K562 (cell line): ENCODE data around the gene NSMF. TPM values are rescaled to one million over a fixed set of nuclear protein-coding genes. Genes with fewer than 3 reads are reported as not detected.
A peak's percentile ranks its signal among the peaks of the same experiment; 100 is the strongest.

Source experiments
- ATAC-seq: fragments of 200-7000 bp; cut with Tn5 transposase; 3 replicates; pipeline ENCODE4 v1.9.1; 2020; ENCODE audit warnings: moderate library complexity
- BruUV-seq: library from RNA; stranded (reverse); fragments of 400-500 nt; replicated peaks from 2 replicates; lab custom pipeline; 2021; lab: Mats Ljungman, UMichigan
- CTCF ChIA-PET: fragments of 300-600 bp; formaldehyde crosslinking; extraction: SDS; loops from one replicate; lab custom pipeline; 2021; ENCODE audit warnings: low intra/inter-chr PET ratio; lab: Yijun Ruan, JAX
- POLR2A ChIA-PET: fragments of 300-600, 350-650 bp; sonication (Branson Sonifier 250); formaldehyde crosslinking; extraction: SDS; loops from one replicate; lab custom pipeline; 2021; ENCODE audit warnings: antibody characterized with exemption, inconsistent platforms; lab: Yijun Ruan, JAX
- DNase-seq, 4 experiments: peaks; one replicate each; pipeline versions ENCODE4 v3.0.0 to v3.0.0-alpha.2; 2011 to 2018; ENCODE audit warnings: low spot score in 3 of 4, mixed read lengths in 3 of 4; ENCODE audit errors: extremely low read depth in 1 of 4
- FAIRE-seq: peaks from 2 replicates; lab custom pipeline; 2011; peaks lifted over from hg19 to GRCh38; lab: Jason Lieb, UNC
- H2AFZ ChIP-seq: 2 replicates; pipeline ENCODE4 v1.6.0; 2011; ENCODE audit warnings: low read depth, low read length, control low read depth, inconsistent platforms
- H3K27ac ChIP-seq: fragments of 200-600 bp; 3 replicates; pipeline ENCODE4 v1.8.0; 2011; ENCODE audit warnings: low read depth, mild to moderate bottlenecking, control low read depth, inconsistent platforms, low read length, moderate library complexity, mixed read lengths; ENCODE audit errors: extremely low read depth
- H3K27me3 ChIP-seq, 2 experiments: fragments of 300-600 bp in 1 of 2; 2 replicates in 1 of 2; 3 replicates in 1 of 2; pipeline versions ENCODE4 v1.6.0 to v1.8.0; 2011; ENCODE audit warnings: inconsistent platforms in 2 of 2, low read length in 2 of 2, mild to moderate bottlenecking in 1 of 2, mixed read lengths in 1 of 2, moderate library complexity in 1 of 2; ENCODE audit not compliant: control insufficient read depth in 2 of 2, insufficient read depth in 2 of 2
- H3K36me3 ChIP-seq: fragments of 300-600 bp; 3 replicates; pipeline ENCODE4 v1.8.0; 2011; ENCODE audit warnings: mild to moderate bottlenecking, low read length, inconsistent platforms; ENCODE audit not compliant: control insufficient read depth, insufficient read depth
- H3K4me1 ChIP-seq, 2 experiments: fragments of 200-600 bp in 1 of 2; replicated peaks in 1 of 2; 2 replicates in 1 of 2; 3 replicates in 1 of 2; pipeline versions ENCODE4 v1.5.1 to v1.8.0; 2011; ENCODE audit warnings: inconsistent platforms in 2 of 2, low read length in 2 of 2, mild to moderate bottlenecking in 1 of 2, mixed read lengths in 1 of 2, moderate library complexity in 1 of 2; ENCODE audit not compliant: control insufficient read depth in 2 of 2, insufficient read depth in 2 of 2
- H3K4me2 ChIP-seq: 2 replicates; pipeline ENCODE4 v1.6.1; 2011; ENCODE audit warnings: low read length, control low read depth, inconsistent platforms, mixed read lengths; ENCODE audit not compliant: insufficient read depth
- H3K4me3 ChIP-seq: fragments of 200-600 bp; sonication (generic), shearing (Covaris generic); 2 replicates; pipeline ENCODE4 v1.5.1; 2016; ENCODE audit warnings: control low read depth, inconsistent platforms
- H3K79me2 ChIP-seq: fragments of 200-600 bp; 3 replicates; pipeline ENCODE4 v1.8.0; 2011; ENCODE audit warnings: low read length, inconsistent platforms; ENCODE audit not compliant: control insufficient read depth, insufficient read depth
- H3K9ac ChIP-seq, 2 experiments: 2 replicates each; pipeline versions ENCODE4 v1.6.0 to v1.6.1; 2011; ENCODE audit warnings: low read depth in 2 of 2, low read length in 2 of 2, control low read depth in 1 of 2, inconsistent platforms in 1 of 2, mild to moderate bottlenecking in 1 of 2, mixed read lengths in 1 of 2; ENCODE audit not compliant: insufficient read depth in 1 of 2
- H3K9me1 ChIP-seq: one replicate; pipeline ENCODE4 v1.6.0; 2011; ENCODE audit warnings: inconsistent platforms, mild to moderate bottlenecking, low read length, moderate library complexity; ENCODE audit not compliant: control insufficient read depth, insufficient read depth
- H3K9me3 ChIP-seq: replicated peaks from 2 replicates; pipeline ENCODE4 v1.5.1; 2011; ENCODE audit warnings: low read depth, low read length, inconsistent platforms; ENCODE audit not compliant: control insufficient read depth, insufficient read depth
- H4K20me1 ChIP-seq: replicated peaks from 2 replicates; pipeline ENCODE4 v1.6.1; 2011; ENCODE audit warnings: low read length, inconsistent platforms, mixed read lengths; ENCODE audit not compliant: control insufficient read depth, insufficient read depth
- ATF1 ChIP-seq, 2 experiments: fragments of 450-650 bp in 1 of 2; IDR thresholded peaks; 2 replicates each; pipeline ENCODE4 v1.6.1; 2016; ENCODE audit warnings: missing compliant biosample characterization in 1 of 2, missing genetic modification characterization in 1 of 2
- CEBPG ChIP-seq, 3 experiments: fragments of 200-800 bp in 1 of 3; sonication (Bioruptor generic) in 1 of 3; sonication (generic) in 1 of 3; formaldehyde crosslinking in 1 of 3; IDR thresholded peaks in 2 of 3; conservative IDR thresholded peaks in 1 of 3; 2 replicates each; pipeline versions ENCODE4 v1.6.1 to v1.8.0; 2016 to 2022; ENCODE audit warnings: missing compliant biosample characterization in 2 of 3, missing genetic modification characterization in 2 of 3, mild to moderate bottlenecking in 1 of 3, missing genetic modification reagents in 1 of 3
- CREM ChIP-seq: IDR thresholded peaks from 2 replicates; pipeline ENCODE4 v1.6.1; 2014; ENCODE audit warnings: antibody characterized with exemption, low read depth
- EGR1 ChIP-seq: fragments of 450-650 bp; conservative IDR thresholded peaks from 2 replicates; pipeline ENCODE4 v1.6.1; 2017; ENCODE audit warnings: mild to moderate bottlenecking
- FOXM1 ChIP-seq, 2 experiments: fragments of 450-650 bp in 1 of 2; sonication (generic) in 1 of 2; formaldehyde crosslinking in 1 of 2; IDR thresholded peaks; 2 replicates each; pipeline versions ENCODE4 v1.6.1 to v1.9.0; 2017 to 2022; ENCODE audit warnings: low read depth in 2 of 2, mild to moderate bottlenecking in 2 of 2, missing genetic modification reagents in 1 of 2, moderate library complexity in 1 of 2
- GTF3C2 ChIP-seq: IDR thresholded peaks from 3 replicates; pipeline ENCODE4 v1.6.1; 2011; ENCODE audit warnings: borderline replicate concordance, mild to moderate bottlenecking, moderate library complexity; ENCODE audit not compliant: insufficient read length; ENCODE audit errors: extremely low read depth
- HLTF ChIP-seq: fragments of 450-650 bp; IDR thresholded peaks from 2 replicates; pipeline ENCODE4 v1.6.1; 2016
- KLF10 ChIP-seq: fragments of 250-450 bp; sonication (Bioruptor Pico); IDR thresholded peaks from 2 replicates; pipeline ENCODE4 v1.6.1; 2021; ENCODE audit warnings: matching md5 sums
- MBD1 ChIP-seq: fragments of 250-450 bp; sonication (Bioruptor Pico); IDR thresholded peaks from 2 replicates; pipeline ENCODE4 v1.8.0; 2022; ENCODE audit warnings: inconsistent platforms
- NFATC3 ChIP-seq: fragments of 450-650 bp; IDR thresholded peaks from 2 replicates; pipeline ENCODE4 v1.6.1; 2017; ENCODE audit warnings: mild to moderate bottlenecking
- TFAP4 ChIP-seq: sonication (generic); formaldehyde crosslinking; IDR thresholded peaks from 2 replicates; pipeline ENCODE4 v1.8.0; 2022; ENCODE audit warnings: missing genetic modification reagents, mild to moderate bottlenecking, moderate library complexity, borderline replicate concordance
- TOE1 ChIP-seq, 2 experiments: fragments of 450-650 bp in 1 of 2; sonication (generic) in 1 of 2; formaldehyde crosslinking in 1 of 2; IDR thresholded peaks; 2 replicates each; pipeline versions ENCODE4 v1.7.1 to v1.8.0; 2016 to 2022; ENCODE audit warnings: borderline replicate concordance in 2 of 2, mild to moderate bottlenecking in 2 of 2, antibody characterized with exemption in 1 of 2, inconsistent platforms in 1 of 2, low read depth in 1 of 2, missing genetic modification reagents in 1 of 2, moderate library complexity in 1 of 2
- ZC3H4 ChIP-seq: sonication (generic); formaldehyde crosslinking; IDR thresholded peaks from 2 replicates; pipeline ENCODE4 v1.9.0; 2021; ENCODE audit warnings: missing genetic modification reagents, borderline replicate concordance
- ZNF354B ChIP-seq: fragments of 250-450 bp; sonication (Bioruptor Pico); IDR thresholded peaks from 2 replicates; pipeline ENCODE4 v1.4.0; 2020
- WGBS: fragments of 100-300 bp; shearing (Covaris generic); methylation state at CpG from one replicate; pipeline ENCODE4 v1.1.6; 2016; ENCODE audit warnings: low coverage, mixed read lengths; ENCODE audit not compliant: insufficient coverage; ENCODE audit errors: missing lambda C conversion rate; 5-methylcytosine and 5-hydroxymethylcytosine counted together
- in situ Hi-C: fragments of 300-500 bp; cut with MboI; formaldehyde crosslinking; loops from 4 replicates; pipeline ENCODE4 v1.15.0; 2018; ENCODE audit warnings: inconsistent platforms, mixed read lengths
- intact Hi-C: fragments of 100-400 bp; cut with micrococcal nuclease; formaldehyde crosslinking; loops from 2 replicates; pipeline ENCODE4 v1.14.2; 2022
- polyA plus RNA-seq, 8 experiments: library from polyadenylated mRNA; depleted of rRNA in 4 of 8; stranded (reverse) in 5 of 8; unstranded in 3 of 8; fragments of >200 nt; fragmentation: Nextera tagmentation in 2 of 8; fragmentation: Illumina TruSeq in 1 of 8; extraction: Ambion mirVana in 2 of 8; extraction: Trizol in 1 of 8; gene quantifications; 2 replicates each; pipeline versions ENCODE4 v1.2.1 to v1.2.3, GENCODE V29; 2011 to 2014; ENCODE audit warnings: inconsistent platforms in 1 of 8, missing spikeins in 1 of 8
- total RNA-seq, 7 experiments: library from RNA; depleted of rRNA in 6 of 7; stranded (reverse); fragments of >200 nt in 6 of 7; fragmentation: Illumina TruSeq in 2 of 7; extraction: Trizol in 2 of 7; gene quantifications; 2 replicates each; pipeline versions ENCODE4 v1.2.1 to v1.2.3, GENCODE V29; 2011 to 2021; ENCODE audit warnings: low replicate concordance in 1 of 7

NSMF gene
- total and polyA plus RNA-seq, 9 of the 15 experiments (the other 6 are each of a cell fraction or from before 2014, with no cell fraction given): 0.20 to 82.7 (median 29.3) TPM

GRCh38 chr9:137499858-137500661 lies 40.9 kb upstream of the NSMF start:
- no peak overlapping the region for H3K4me3 ChIP-seq
- CTCF ChIA-PET: no interaction called here
- DNase-seq (peak in 2 of 4 experiments; percentile 48 to 52), ATAC-seq (peak; percentile 19), FAIRE-seq (no peak)
- in situ Hi-C loops: no loop called here
- no peaks in the 10 kb centered on the region for H3K79me2 ChIP-seq
- TF ChIP-seq ZNF354B (CRISPR knock-in tag) (no peak), MBD1 (CRISPR knock-in tag) (no peak), FOXM1 (IDR thresholded peaks at IDR 0.05; ENCODE audit: low read depth) (no peak), FOXM1 (CRISPR knock-in tag; IDR thresholded peaks at IDR 0.05; ENCODE audit: low read depth) (no peak), EGR1 (peak; percentile 44; the same call in 1 of the 2 replicates), GTF3C2 (no peak), ZC3H4 (CRISPR knock-in tag) (no peak), TOE1 (IDR thresholded peaks at IDR 0.05; ENCODE audit: borderline replicate concordance) (no peak), TOE1 (CRISPR knock-in tag; IDR thresholded peaks at IDR 0.05; ENCODE audit: borderline replicate concordance, low read depth) (no peak), CEBPG (CRISPR knock-in tag; IDR thresholded peaks at IDR 0.05) (no peak), CEBPG (tag; conservative IDR thresholded peaks at IDR 0.05 in 1 of 2, IDR thresholded peaks at IDR 0.05 in 1 of 2) (no peak), CREM (peak; percentile 49), HLTF (no peak), ATF1 (CRISPR knock-in tag; IDR thresholded peaks at IDR 0.05) (no peak), ATF1 (tag; IDR thresholded peaks at IDR 0.05) (peak; percentile 38; the same call in 1 of the 2 replicates), NFATC3 (no peak), TFAP4 (CRISPR knock-in tag) (peak; percentile 73), KLF10 (CRISPR knock-in tag) (no peak)
- H3K27ac ChIP-seq: no peak overlapping the region
- 28% methylated on average over 32 of the region's 36 CpGs for WGBS
- no TSS peak for BruUV-seq
- peaks cover 0 to 38% of the 10 kb centered on the region in 2 experiments; a peak in 2 of 5 replicates for H3K27me3 ChIP-seq
- H3K9me3 ChIP-seq: no peaks in the 10 kb centered on the region
- H3K9ac ChIP-seq: peak overlapping the region in 1 of 2 experiments; percentile 36; a peak in 1 of 4 replicates
- H3K36me3 ChIP-seq: no peaks in the 10 kb centered on the region
- H4K20me1 ChIP-seq: no peaks in the 10 kb centered on the region
- POLR2A ChIA-PET: interaction anchor here (0.6 kb wide), 2 partner anchors 13 to 21 kb away, joined by 3 read pairs; no protein-coding TSS in a partner anchor
- H3K9me1 ChIP-seq: no peaks in the 10 kb centered on the region
- no peak overlapping the region for H2AFZ ChIP-seq
- peaks cover 0 to 51% of the 10 kb centered on the region in 2 experiments; a peak in 2 of 5 replicates for H3K4me1 ChIP-seq
- no peak overlapping the region for H3K4me2 ChIP-seq
- intact Hi-C loops: no loop called here
